Breast epithelium (tissue), 4 donors: ENCODE measurements around the gene KRT79. TPM values are rescaled to one million over a fixed set of nuclear protein-coding genes. Genes with fewer than 3 reads are reported as not detected.

Experiments used
- DNase-seq, 2 donors: peaks; one replicate each; pipeline ENCODE4 v3.0.0-alpha.2; 2019; ENCODE audit warnings: low spot score in 2 of 2
- H3K27ac ChIP-seq, 2 donors: fragments of 200-600 bp; sonication (generic) in 1 of 2; one replicate each; pipeline ENCODE4 v1.5.1; 2016 to 2019; ENCODE audit warnings: mild to moderate bottlenecking in 1 of 2
- H3K27me3 ChIP-seq, 2 donors: fragments of 200-600 bp; sonication (generic) in 1 of 2; one replicate each; pipeline versions ENCODE4 v1.5.1 to v1.6.0; 2017 to 2019; ENCODE audit warnings: control low read depth in 1 of 2, mild to moderate bottlenecking in 1 of 2
- H3K36me3 ChIP-seq: fragments of 200-600 bp; one replicate; pipeline ENCODE4 v1.5.1; 2019
- H3K4me1 ChIP-seq, 2 donors: fragments of 200-600 bp; sonication (generic); one replicate each; pipeline ENCODE4 v1.5.1; 2016 to 2019; ENCODE audit warnings: control low read depth in 1 of 2
- H3K4me3 ChIP-seq, 3 donors: fragments of 200-600 bp; sonication (generic); 1 replicate in 2 of 3; 2 replicates in 1 of 3; pipeline ENCODE4 v1.5.1; 2016 to 2019; ENCODE audit warnings: mild to moderate bottlenecking in 3 of 3, moderate library complexity in 2 of 3
- H3K9me3 ChIP-seq, 2 donors: fragments of 200-600 bp; sonication (generic) in 1 of 2; one replicate each; pipeline ENCODE4 v1.5.1; 2016 to 2019; ENCODE audit warnings: control low read depth in 1 of 2
- POLR2A ChIP-seq: fragments of 450-650 bp; IDR thresholded peaks from one replicate; pipeline ENCODE4 v1.6.1; 2016; ENCODE audit warnings: antibody characterized with exemption, mild to moderate bottlenecking, moderate library complexity
- POLR2AphosphoS5 ChIP-seq, 3 donors: sonication (generic); formaldehyde crosslinking; IDR thresholded peaks; one replicate each; pipeline ENCODE4 v1.6.1; 2017; ENCODE audit warnings: antibody characterized with exemption in 3 of 3
- intact Hi-C: fragments of 100-400 bp; cut with DNase I; formaldehyde crosslinking; loops from one replicate; pipeline ENCODE4 v1.15.1; 2023; ENCODE audit warnings: low total_unique reads
- total RNA-seq, 3 donors: library from RNA; depleted of rRNA; stranded (reverse); fragments of >200 nt; gene quantifications; one replicate each; pipeline ENCODE4 v1.1.0, GENCODE V29; 2016
- TF ChIP-seq, protein P1 (sequence below), 3 donors: fragments of 450-650 bp; IDR thresholded peaks; one replicate each; pipeline ENCODE4 v1.5.1; 2016 to 2017; ENCODE audit warnings: antibody characterized with exemption in 3 of 3, mild to moderate bottlenecking in 3 of 3, moderate library complexity in 3 of 3

Gene KRT79
- total RNA-seq, 3 donors from 2014 or later: 0.48 to 1.3 TPM; not detected in 1

DNA sequence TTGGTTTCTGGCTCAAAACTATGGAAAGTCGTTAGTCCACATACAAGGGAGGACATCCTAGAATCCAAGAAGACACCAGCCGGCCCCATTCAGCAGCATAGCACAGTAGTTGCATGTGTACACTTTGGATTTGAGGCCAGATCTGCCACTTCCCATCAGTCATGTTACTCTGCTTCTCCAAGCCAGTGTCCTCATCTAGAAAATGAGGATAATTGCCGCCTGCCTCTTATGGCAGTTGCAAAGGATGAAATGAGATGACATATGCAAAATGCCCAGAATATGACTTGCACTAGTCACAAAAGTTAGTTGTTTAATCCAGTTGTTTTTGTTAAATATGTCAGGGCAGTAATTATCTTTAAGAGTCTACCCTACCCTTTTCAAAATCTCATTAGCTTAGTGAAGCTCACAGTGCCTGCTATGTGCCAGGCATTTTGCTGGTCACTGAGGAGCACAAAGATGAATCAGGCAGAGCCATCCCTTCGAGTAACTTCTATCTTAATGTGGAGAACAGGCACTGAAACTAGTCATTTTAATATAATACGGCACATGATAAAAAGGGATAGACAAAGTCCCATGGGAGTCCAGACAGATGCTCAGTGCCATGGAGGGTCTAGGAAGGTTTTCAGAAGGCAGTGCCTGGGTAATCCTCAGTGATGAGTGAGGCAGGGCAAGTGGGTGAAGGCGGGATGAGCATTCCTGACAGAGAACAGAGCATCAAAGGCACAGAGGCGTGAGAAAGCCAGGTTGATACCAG, 50.4 kb downstream of the KRT79 start:
- Histone ChIP-seq H3K27me3 (peaks cover 0 to 4% of the 10 kb centered on the region in 2 donors), H3K9me3 (no peaks in the 10 kb centered on the region), H3K4me1 (no peaks in the 10 kb centered on the region), H3K27ac (no peak overlapping the region), H3K4me3 (no peak overlapping the region), H3K36me3 (no peaks in the 10 kb centered on the region)
- intact Hi-C loops: no loop called here
- no peak for DNase-seq
- TF ChIP-seq, protein P1, sequence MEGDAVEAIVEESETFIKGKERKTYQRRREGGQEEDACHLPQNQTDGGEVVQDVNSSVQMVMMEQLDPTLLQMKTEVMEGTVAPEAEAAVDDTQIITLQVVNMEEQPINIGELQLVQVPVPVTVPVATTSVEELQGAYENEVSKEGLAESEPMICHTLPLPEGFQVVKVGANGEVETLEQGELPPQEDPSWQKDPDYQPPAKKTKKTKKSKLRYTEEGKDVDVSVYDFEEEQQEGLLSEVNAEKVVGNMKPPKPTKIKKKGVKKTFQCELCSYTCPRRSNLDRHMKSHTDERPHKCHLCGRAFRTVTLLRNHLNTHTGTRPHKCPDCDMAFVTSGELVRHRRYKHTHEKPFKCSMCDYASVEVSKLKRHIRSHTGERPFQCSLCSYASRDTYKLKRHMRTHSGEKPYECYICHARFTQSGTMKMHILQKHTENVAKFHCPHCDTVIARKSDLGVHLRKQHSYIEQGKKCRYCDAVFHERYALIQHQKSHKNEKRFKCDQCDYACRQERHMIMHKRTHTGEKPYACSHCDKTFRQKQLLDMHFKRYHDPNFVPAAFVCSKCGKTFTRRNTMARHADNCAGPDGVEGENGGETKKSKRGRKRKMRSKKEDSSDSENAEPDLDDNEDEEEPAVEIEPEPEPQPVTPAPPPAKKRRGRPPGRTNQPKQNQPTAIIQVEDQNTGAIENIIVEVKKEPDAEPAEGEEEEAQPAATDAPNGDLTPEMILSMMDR (IDR thresholded peaks at IDR 0.05): no peak
- no peak for TF ChIP-seq POLR2A

DNA sequence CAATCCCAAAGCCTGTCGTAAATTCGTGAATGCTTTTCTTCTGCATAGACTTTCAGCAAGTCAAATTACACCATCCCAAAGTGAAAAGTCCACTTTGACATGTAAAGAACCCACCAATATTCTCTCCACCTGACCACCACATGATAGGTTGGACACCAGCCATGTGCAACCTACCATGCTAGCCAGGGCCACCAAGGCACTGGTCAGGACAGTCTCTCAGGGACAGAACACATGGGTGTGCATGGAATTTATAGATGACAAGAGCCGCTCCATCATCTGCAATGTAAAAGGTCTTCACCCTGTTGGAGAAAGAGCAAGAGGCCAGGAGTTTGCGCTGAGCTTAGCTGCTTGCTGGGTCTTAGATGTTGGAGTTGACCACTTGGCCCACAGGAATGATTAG, 51.6 kb downstream of the KRT79 start:
- Histone ChIP-seq H3K4me3 (no peak overlapping the region), H3K9me3 (no peaks in the 10 kb centered on the region), H3K27ac (no peak overlapping the region), H3K27me3 (peaks cover 0 to 4% of the 10 kb centered on the region in 2 donors), H3K4me1 (no peaks in the 10 kb centered on the region), H3K36me3 (no peaks in the 10 kb centered on the region)
- intact Hi-C loops: no loop called here
- TF ChIP-seq, protein P1 (IDR thresholded peaks at IDR 0.05): no peak
- no peak for TF ChIP-seq POLR2A
- no peak for DNase-seq

DNA sequence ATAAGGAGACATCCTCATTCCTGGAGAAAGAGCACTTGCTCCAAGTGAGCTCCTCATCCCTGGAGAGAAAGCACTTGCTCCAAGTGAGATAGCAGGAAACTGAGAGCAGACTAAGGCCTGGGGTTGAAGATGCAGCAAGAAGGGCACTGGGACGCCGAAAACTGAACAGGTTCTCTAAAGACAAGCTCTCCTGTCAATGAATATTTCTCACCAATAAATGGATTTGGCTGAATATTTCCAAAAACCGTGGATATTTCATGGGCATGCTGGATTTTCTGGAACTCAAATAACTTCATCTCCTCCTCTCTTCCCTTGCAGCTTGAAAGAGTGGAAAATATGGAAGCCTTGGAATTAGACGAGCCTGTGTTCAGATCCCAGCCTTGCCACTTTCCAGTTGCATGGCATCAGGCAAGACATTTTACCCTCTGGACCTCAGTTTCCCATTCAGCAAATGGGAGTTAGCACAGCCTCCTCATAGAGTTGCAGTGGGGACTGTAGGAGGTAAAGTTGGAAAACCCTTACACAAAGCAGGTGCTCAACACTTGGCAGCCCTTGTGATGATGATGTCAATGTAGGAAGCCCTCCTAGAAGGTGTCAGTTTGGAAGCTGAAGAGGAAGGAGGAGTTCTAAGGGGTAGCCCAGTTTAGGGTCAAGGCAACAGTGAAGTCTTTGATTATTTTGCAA, 52.6 kb downstream of the KRT79 start:
- peaks cover 0 to 4% of the 10 kb centered on the region in 2 donors for H3K27me3 ChIP-seq
- no peaks in the 10 kb centered on the region for H3K36me3 ChIP-seq
- intact Hi-C loops: no loop called here
- no peaks in the 10 kb centered on the region for H3K4me1 ChIP-seq
- no peaks in the 10 kb centered on the region for H3K9me3 ChIP-seq
- no peak for TF ChIP-seq POLR2AphosphoS5 (IDR thresholded peaks at IDR 0.05)
- TF ChIP-seq, protein P1 (IDR thresholded peaks at IDR 0.05): no peak
- no peak for TF ChIP-seq POLR2A
- H3K27ac ChIP-seq: no peak overlapping the region
- H3K4me3 ChIP-seq: no peak overlapping the region
- DNase-seq: no peak

DNA sequence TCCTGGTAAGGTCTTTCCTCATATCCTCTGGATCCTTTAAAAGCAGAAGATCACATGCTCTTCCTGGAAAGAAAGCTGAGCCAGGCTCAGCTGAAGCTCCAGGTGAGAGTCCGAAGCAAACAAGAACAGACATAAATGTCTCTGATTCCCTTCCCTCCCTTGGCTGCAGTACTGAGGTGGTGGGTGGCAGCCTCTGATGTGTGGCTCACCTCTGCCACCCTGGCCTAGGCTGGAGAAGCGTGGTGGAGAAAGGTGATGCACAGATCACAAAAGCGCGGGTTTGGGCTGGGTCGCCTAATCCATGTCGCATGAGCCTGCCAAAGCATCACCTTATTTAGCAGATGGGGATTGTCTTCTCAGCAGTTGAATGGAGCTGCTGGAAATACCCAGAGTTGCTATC, 54.2 kb downstream of the KRT79 start:
- no peaks in the 10 kb centered on the region for H3K4me1 ChIP-seq
- H3K9me3 ChIP-seq: no peaks in the 10 kb centered on the region
- no peaks in the 10 kb centered on the region for H3K36me3 ChIP-seq
- H3K4me3 ChIP-seq: no peak overlapping the region
- intact Hi-C loops: no loop called here
- no peaks in the 10 kb centered on the region for H3K27me3 ChIP-seq
- TF ChIP-seq POLR2AphosphoS5 (IDR thresholded peaks at IDR 0.05) (no peak), POLR2A (no peak)
- TF ChIP-seq, protein P1 (IDR thresholded peaks at IDR 0.05): no peak
- no peak for DNase-seq
- H3K27ac ChIP-seq: no peak overlapping the region

DNA sequence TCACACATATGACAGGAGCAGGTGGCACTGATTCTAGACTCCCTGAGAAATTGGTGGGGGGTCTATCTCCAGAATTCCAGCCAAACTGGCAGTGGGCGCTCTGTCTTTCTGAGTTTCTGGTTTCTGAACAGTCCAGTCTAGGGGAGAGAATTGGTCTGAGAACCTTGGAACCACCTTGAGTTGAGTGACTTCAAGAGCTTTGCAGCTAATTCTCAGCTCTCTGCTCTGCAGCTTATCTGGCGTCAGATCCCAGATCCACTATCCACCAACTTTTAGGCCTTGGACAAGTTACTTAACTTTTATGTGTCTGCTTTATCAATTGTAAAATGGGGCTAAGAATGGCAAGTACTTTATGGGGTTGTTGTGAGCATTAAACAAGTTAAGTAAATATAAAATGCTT, 55.3 kb downstream of the KRT79 start:
- intact Hi-C loops: no loop called here
- Histone ChIP-seq H3K4me3 (no peak overlapping the region), H3K4me1 (no peaks in the 10 kb centered on the region), H3K27ac (no peak overlapping the region), H3K9me3 (no peaks in the 10 kb centered on the region), H3K36me3 (no peaks in the 10 kb centered on the region), H3K27me3 (no peaks in the 10 kb centered on the region)
- DNase-seq: no peak
- TF ChIP-seq, protein P1 (IDR thresholded peaks at IDR 0.05): no peak
- TF ChIP-seq POLR2A (no peak), POLR2AphosphoS5 (IDR thresholded peaks at IDR 0.05) (no peak)
